Measurements from ENCODE around the gene GALNT15. TPM values are rescaled to one million over a fixed set of nuclear protein-coding genes. Genes with fewer than 3 reads are reported as not detected.

Gene GALNT15
- total RNA-seq, 1 donor from 2014 or later, result 0.95 TPM

DNA sequence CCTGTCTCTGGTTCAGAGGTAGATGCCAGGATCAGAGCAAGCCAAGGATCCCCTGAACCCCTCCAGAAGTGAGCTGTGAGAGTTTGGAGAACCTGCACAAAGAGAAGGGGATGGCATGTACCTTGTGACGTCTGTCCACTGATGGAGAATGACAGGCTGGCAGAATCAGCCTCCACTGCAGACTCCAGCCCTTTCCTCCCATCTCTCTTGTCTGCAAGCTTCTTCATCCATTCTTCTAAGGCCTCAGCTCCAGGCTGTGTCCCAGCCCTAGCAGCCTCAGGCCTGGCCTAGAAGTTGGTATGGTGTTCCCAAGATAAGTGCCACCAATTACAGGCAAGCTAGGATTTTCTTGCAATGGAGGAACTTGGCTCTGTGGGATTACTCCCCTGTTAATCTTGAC, 8.6 kb downstream of the GALNT15 start:
- peak overlapping the region; percentile 72 for H3K27ac Mint-ChIP-seq (ENCODE audit: unreplicated experiment)
- peak overlapping the region; percentile 39 for H3K27ac ChIP-seq (ENCODE audit: low read depth, low read length)
- H3K4me3 Mint-ChIP-seq (ENCODE audit: unreplicated experiment), result no peak overlapping the region
- peaks cover 36% of the 10 kb centered on the region for H3K4me1 ChIP-seq (ENCODE audit: insufficient read depth, low read length)
- DNase-seq (ENCODE audit: low read depth) (no peak), FAIRE-seq (no peak)
- H3K36me3 Mint-ChIP-seq (ENCODE audit: low read depth, unreplicated experiment), result no peaks in the 10 kb centered on the region
- no peaks in the 10 kb centered on the region for H3K79me2 ChIP-seq (ENCODE audit: insufficient read depth, low read length)
- no peak for TF ChIP-seq EZH2 (IDR thresholded peaks at IDR 0.05; ENCODE audit: insufficient read depth, low read length)
- TF ChIP-seq CTCF (IDR thresholded peaks at IDR 0.05; ENCODE audit: insufficient read depth, low read depth, low read length), result no peak
- H3K27me3 Mint-ChIP-seq (ENCODE audit: low read depth, unreplicated experiment), result no peaks in the 10 kb centered on the region
- no peaks in the 10 kb centered on the region for H3K27me3 ChIP-seq (ENCODE audit: insufficient read depth, low read length)
- H3K4me1 Mint-ChIP-seq (ENCODE audit: low read depth, unreplicated experiment), result peaks cover 38% of the 10 kb centered on the region
- no peaks in the 10 kb centered on the region for H3K9me3 Mint-ChIP-seq (ENCODE audit: unreplicated experiment)
- no peak overlapping the region for H3K4me3 ChIP-seq (ENCODE audit: insufficient read depth, low read depth, low read length)
- no peaks in the 10 kb centered on the region for H3K9me3 ChIP-seq (ENCODE audit: insufficient read depth, low read depth, low read length)
- peak overlapping the region; percentile 32 for H3K4me2 ChIP-seq (ENCODE audit: low read length)
- H3K36me3 ChIP-seq (ENCODE audit: insufficient read depth, low read length), result no peaks in the 10 kb centered on the region
- no peaks in the 10 kb centered on the region for H4K20me1 ChIP-seq (ENCODE audit: insufficient read depth, low read length)
- H2AFZ ChIP-seq (ENCODE audit: low read depth, low read length), result no peak overlapping the region
- peak overlapping the region; percentile 36 for H3K9ac ChIP-seq (ENCODE audit: low read length)

DNA sequence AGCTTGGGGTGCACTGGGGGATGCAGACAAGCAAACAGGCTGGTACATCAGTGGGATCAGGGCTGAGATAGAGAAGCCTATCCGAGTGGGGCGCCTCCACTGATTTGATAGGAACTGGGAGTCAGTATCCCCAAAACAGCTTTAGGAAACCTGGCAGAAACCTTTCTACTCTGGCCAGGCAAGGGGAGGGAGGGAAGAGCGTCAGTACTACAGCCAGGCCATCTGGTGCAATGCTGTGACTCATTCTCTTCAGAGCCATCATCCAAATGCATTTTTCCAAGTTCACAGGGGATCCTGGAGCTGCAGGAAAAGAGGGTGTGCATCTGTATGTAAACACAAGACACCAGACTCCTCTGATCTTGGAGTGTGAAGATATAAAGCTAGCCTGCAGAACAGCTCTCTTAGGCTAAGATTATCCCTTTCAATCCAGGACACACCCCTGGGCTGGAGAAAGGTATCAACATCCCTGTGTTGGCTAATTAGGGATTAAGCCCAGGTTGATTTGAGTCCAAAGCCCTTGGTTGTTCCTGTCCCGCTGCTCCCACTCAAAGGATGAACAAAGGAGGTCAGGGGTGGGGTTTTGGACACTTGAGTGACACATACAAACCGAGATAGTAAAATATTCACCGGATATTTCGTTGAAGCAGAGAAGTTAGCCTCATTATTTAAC, 9.3 kb downstream of the GALNT15 start:
- Histone ChIP-seq H3K27me3 (ENCODE audit: insufficient read depth, low read length) (no peaks in the 10 kb centered on the region), H4K20me1 (ENCODE audit: insufficient read depth, low read length) (no peaks in the 10 kb centered on the region), H2AFZ (ENCODE audit: low read depth, low read length) (no peak overlapping the region), H3K79me2 (ENCODE audit: insufficient read depth, low read length) (no peaks in the 10 kb centered on the region), H3K9me3 (ENCODE audit: insufficient read depth, low read depth, low read length) (no peaks in the 10 kb centered on the region), H3K9ac (ENCODE audit: low read length) (peak overlapping the region; percentile 36), H3K4me2 (ENCODE audit: low read length) (peak overlapping the region; percentile 32), H3K4me1 (ENCODE audit: insufficient read depth, low read length) (peaks cover 30% of the 10 kb centered on the region), H3K4me3 (ENCODE audit: insufficient read depth, low read depth, low read length) (no peak overlapping the region), H3K27ac (ENCODE audit: low read depth, low read length) (peak overlapping the region; percentile 39), H3K36me3 (ENCODE audit: insufficient read depth, low read length) (no peaks in the 10 kb centered on the region)
- H3K27ac Mint-ChIP-seq (ENCODE audit: unreplicated experiment), result peak overlapping the region; percentile 72
- H3K9me3 Mint-ChIP-seq (ENCODE audit: unreplicated experiment), result no peaks in the 10 kb centered on the region
- peaks cover 33% of the 10 kb centered on the region for H3K4me1 Mint-ChIP-seq (ENCODE audit: low read depth, unreplicated experiment)
- TF ChIP-seq EZH2 (IDR thresholded peaks at IDR 0.05; ENCODE audit: insufficient read depth, low read length) (no peak), CTCF (IDR thresholded peaks at IDR 0.05; ENCODE audit: insufficient read depth, low read depth, low read length) (no peak)
- H3K36me3 Mint-ChIP-seq (ENCODE audit: low read depth, unreplicated experiment), result no peaks in the 10 kb centered on the region
- H3K27me3 Mint-ChIP-seq (ENCODE audit: low read depth, unreplicated experiment), result no peaks in the 10 kb centered on the region
- FAIRE-seq (peak; percentile 64), DNase-seq (ENCODE audit: low read depth) (peak; percentile 93)
- H3K4me3 Mint-ChIP-seq (ENCODE audit: unreplicated experiment), result no peak overlapping the region

DNA sequence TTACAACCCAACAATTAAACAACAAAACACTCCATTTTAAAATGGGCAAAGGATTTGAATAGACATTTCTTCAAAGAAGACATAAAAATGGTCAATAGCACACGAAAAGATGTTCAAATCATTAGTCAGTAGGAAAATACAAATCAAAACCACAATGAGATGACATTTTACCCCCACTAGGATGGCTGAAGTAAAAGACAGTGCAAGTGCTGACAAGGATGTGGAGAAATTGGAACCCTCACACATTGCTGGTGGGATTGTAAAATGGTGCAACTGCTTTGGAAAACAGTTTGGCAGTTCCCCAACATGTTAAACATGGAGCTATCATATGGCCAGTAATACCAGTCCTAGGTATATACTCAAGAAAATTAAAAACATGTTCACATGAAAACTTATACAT, 11.6 kb downstream of the GALNT15 start:
- FAIRE-seq (no peak), DNase-seq (ENCODE audit: low read depth) (no peak)
- H3K27me3 ChIP-seq (ENCODE audit: insufficient read depth, low read length), result no peaks in the 10 kb centered on the region
- H3K9me3 ChIP-seq (ENCODE audit: insufficient read depth, low read depth, low read length), result no peaks in the 10 kb centered on the region
- peaks cover 15% of the 10 kb centered on the region for H3K4me1 Mint-ChIP-seq (ENCODE audit: low read depth, unreplicated experiment)
- H3K36me3 Mint-ChIP-seq (ENCODE audit: low read depth, unreplicated experiment), result no peaks in the 10 kb centered on the region
- H3K27ac ChIP-seq (ENCODE audit: low read depth, low read length), result no peak overlapping the region
- no peak overlapping the region for H3K4me3 Mint-ChIP-seq (ENCODE audit: unreplicated experiment)
- no peaks in the 10 kb centered on the region for H3K36me3 ChIP-seq (ENCODE audit: insufficient read depth, low read length)
- no peaks in the 10 kb centered on the region for H3K9me3 Mint-ChIP-seq (ENCODE audit: unreplicated experiment)
- TF ChIP-seq EZH2 (IDR thresholded peaks at IDR 0.05; ENCODE audit: insufficient read depth, low read length) (no peak), CTCF (IDR thresholded peaks at IDR 0.05; ENCODE audit: insufficient read depth, low read depth, low read length) (no peak)
- H3K4me2 ChIP-seq (ENCODE audit: low read length), result no peak overlapping the region
- H3K9ac ChIP-seq (ENCODE audit: low read length), result no peak overlapping the region
- H3K79me2 ChIP-seq (ENCODE audit: insufficient read depth, low read length), result no peaks in the 10 kb centered on the region
- H3K27me3 Mint-ChIP-seq (ENCODE audit: low read depth, unreplicated experiment), result no peaks in the 10 kb centered on the region
- no peak overlapping the region for H3K4me3 ChIP-seq (ENCODE audit: insufficient read depth, low read depth, low read length)
- peaks cover 11% of the 10 kb centered on the region for H3K4me1 ChIP-seq (ENCODE audit: insufficient read depth, low read length)
- no peak overlapping the region for H3K27ac Mint-ChIP-seq (ENCODE audit: unreplicated experiment)
- H4K20me1 ChIP-seq (ENCODE audit: insufficient read depth, low read length), result no peaks in the 10 kb centered on the region
- no peak overlapping the region for H2AFZ ChIP-seq (ENCODE audit: low read depth, low read length)

All from astrocyte (in vitro differentiated cells and primary cell).